WI38 (cell line): ENCODE measurements around the gene CCNI2.

Source experiments
- H3K4me3 ChIP-seq: 2 replicates; pipeline ENCODE4 v1.5.1; 2011; ENCODE audit warnings: low read depth, mild to moderate bottlenecking, control low read depth, low read length
- TF ChIP-seq, protein P1 (sequence below): IDR thresholded peaks from 2 replicates; pipeline ENCODE4 v1.5.1; 2012; ENCODE audit warnings: low read depth, mild to moderate bottlenecking, control low read depth, low read length

Gene CCNI2

DNA sequence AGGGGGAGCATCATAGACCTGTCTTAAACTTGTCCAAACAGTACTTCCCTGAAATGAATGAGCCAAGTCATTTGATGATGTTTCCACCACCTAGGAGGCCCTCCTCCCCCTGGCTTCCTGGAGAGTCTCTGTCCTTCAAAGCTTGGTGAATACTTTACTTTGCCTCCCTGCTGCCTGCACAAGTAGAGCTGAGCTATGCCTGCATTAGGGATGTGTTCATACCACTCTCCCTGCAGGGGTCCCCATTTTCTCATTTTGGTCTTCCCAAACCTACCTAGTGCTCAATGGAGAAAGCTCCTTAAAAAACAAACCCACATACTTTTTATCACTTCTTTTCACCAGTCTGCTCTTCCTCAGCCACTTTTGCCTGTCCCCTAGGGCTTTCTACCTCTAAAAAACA lies 7.7 kb downstream of the CCNI2 start:
- no peak overlapping the region for H3K4me3 ChIP-seq
- TF ChIP-seq, protein P1, sequence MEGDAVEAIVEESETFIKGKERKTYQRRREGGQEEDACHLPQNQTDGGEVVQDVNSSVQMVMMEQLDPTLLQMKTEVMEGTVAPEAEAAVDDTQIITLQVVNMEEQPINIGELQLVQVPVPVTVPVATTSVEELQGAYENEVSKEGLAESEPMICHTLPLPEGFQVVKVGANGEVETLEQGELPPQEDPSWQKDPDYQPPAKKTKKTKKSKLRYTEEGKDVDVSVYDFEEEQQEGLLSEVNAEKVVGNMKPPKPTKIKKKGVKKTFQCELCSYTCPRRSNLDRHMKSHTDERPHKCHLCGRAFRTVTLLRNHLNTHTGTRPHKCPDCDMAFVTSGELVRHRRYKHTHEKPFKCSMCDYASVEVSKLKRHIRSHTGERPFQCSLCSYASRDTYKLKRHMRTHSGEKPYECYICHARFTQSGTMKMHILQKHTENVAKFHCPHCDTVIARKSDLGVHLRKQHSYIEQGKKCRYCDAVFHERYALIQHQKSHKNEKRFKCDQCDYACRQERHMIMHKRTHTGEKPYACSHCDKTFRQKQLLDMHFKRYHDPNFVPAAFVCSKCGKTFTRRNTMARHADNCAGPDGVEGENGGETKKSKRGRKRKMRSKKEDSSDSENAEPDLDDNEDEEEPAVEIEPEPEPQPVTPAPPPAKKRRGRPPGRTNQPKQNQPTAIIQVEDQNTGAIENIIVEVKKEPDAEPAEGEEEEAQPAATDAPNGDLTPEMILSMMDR: no peak

DNA sequence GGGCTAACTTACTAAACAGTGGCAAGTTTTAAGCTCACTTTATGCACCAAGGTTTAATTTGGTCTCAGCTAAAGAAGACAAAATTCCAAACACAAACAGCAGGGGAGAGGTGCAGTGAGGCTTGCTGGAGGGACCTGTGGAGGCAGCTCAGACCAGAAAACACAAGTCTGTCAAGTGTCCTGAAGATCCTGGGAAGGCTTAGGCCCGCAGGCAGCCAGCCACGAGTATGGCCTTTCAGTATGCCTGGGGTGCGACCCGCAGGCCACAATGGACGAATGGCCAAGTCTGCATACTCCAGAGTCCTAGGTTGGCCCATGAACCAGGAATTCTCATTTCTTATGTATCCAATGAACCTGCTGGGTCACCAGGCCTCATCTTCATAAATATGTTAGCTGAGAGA lies 9.3 kb downstream of the CCNI2 start:
- no peak overlapping the region for H3K4me3 ChIP-seq
- TF ChIP-seq, protein P1: no peak

DNA sequence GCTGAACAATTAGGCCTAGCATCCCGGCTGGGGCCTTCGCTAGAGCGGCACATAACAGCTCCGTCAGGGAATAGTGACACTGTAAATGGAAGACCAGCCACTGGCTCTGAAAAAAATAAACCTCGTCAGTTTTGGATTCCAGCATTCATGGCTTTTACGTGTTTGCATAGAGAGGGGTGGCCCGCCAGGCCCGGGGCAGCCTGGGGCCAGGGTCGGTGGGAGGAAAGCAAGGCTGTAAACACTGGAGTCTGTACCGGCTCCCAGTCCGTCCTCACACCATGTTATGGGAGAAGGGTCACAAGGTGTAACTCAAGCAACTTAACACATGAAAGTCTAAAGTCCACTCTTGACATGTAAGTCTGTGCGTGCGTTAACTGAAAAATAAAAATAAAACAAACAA lies 11.2 kb downstream of the CCNI2 start:
- TF ChIP-seq, protein P1: no peak
- no peak overlapping the region for H3K4me3 ChIP-seq

DNA sequence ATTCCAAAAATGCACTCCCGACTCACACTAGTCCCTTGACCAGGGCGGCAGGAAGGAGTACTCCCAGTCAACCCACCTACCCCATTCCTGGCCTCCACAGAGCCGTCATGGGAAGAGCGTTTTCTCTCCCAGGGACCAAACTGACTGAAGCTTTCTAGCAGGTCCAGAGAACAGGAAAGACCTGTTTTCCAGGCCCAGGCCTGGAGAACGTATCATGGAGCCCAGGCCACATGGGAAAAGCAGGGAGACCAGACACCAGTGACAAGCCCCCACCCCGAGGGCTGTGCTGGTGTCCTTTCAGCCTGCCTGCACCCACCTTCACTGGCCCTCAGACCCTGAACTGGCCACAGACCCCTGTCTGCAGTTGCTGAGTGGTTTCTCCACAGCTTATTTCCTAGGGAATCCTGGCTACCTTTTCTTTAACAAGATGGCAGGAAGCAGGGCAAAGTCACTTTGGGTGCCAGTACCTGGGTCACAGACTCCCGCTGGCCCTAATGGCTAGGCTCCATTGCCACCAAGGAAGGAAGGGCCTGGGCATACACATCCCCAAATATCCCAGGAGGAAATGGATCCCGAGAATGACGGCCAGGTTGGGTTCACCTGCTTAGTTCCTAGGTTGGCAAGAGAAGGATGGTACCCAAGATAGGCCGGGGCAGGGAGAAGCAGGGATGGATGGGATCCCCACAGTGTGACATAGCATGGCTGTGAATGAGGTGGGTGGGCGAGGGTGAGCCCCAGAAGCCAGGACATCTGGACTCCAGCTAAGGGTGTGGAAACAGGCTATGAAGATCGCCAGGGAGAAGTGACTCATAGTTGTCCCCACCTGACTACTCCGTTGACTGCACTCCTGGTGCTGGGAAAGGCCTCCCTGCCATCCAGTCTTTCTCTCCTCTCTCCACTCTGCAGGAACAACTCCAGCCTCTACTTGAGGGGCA lies 12.2 kb downstream of the CCNI2 start:
- no peak overlapping the region for H3K4me3 ChIP-seq
- TF ChIP-seq, protein P1: no peak

DNA sequence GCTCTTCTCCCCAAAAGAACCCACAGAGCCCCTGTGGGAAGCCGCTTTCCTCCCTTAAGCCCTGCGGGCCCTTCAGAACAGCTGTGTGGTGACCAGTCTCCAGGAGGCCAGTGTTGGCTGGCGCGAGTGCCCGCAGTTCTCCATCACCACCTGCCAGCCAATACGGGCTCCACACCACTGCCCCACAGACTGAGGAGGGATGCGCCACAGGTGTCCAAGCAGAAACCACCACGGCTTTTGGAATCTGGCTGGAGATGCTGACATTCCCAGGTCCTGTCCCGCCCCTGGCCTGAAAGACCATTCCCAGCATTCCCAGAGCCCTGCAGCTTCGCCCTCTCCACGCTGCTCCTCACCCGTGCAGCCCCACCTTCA lies 12.8 kb downstream of the CCNI2 start:
- H3K4me3 ChIP-seq: no peak overlapping the region
- TF ChIP-seq, protein P1: no peak

DNA sequence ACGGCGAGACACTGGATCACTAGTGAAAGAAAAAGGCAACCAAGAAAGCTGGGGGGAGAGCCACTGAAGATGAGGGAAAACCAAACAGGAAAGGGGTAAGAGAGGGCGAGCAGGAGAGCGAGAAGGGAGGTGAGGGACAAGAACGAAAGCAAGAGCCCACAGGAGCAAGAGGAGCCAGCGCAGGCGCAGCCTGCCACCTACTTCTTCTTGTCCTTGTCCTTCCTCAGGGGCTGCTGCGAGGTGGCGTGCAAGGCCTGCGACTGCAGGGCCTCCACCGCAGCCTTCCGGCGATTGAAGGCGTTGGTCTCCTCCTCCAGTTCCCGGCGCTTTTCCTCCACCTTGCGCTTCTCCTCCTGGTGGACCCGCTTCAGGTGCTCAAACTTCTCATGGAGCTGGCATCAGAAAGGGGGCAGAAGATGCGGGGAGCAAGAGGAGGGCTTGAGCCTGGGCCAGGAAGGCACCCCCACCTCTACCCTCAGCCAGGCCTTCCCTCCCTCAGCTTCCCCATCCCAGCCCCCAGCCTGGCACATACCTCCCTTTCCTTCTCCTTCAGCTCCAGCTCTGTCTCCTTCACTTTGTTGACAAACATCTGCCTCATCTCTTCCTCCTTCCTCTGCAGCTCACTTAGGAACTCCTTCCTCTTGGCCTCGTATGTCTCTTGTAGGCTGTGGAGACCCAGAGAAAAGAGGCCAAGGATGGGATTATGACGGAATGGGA lies 13.5 kb downstream of the CCNI2 start:
- TF ChIP-seq, protein P1: no peak
- H3K4me3 ChIP-seq: no peak overlapping the region
